ENCODE measurements around the gene COG7. TPM values are rescaled to one million over a fixed set of nuclear protein-coding genes. Genes with fewer than 3 reads are reported as not detected.
A peak's percentile ranks its signal among the peaks of the same experiment; 100 is the strongest.

The COG7 gene
- polyA plus RNA-seq, 1 donor from 2014 or later: 7.1 TPM

- Mint-ChIP-seq H3K27ac (peak overlapping the region in 1 of 3 donors; percentile 40), H3K9me3 (no peaks in the 10 kb centered on the region), H3K36me3 (peaks cover 3% of the 10 kb centered on the region), H3K4me1 (no peaks in the 10 kb centered on the region), H3K27me3 (peaks cover 9% of the 10 kb centered on the region), H3K4me3 (no peak overlapping the region)
These were observed 97.8 kb downstream of the COG7 start for GRCh38 chr16:23355106-23355670.

GRCh38 chr16:23354246-23354645, 98.7 kb downstream of the COG7 start:
- Mint-ChIP-seq H3K27ac (peak overlapping the region in 1 of 3 donors; percentile 40), H3K9me3 (no peaks in the 10 kb centered on the region), H3K4me1 (no peaks in the 10 kb centered on the region), H3K27me3 (peaks cover 5% of the 10 kb centered on the region), H3K4me3 (no peak overlapping the region), H3K36me3 (peaks cover 3% of the 10 kb centered on the region)

- no peak overlapping the region for H3K4me3 Mint-ChIP-seq
- H3K27me3 Mint-ChIP-seq: peaks cover 6% of the 10 kb centered on the region
- H3K4me1 Mint-ChIP-seq: no peaks in the 10 kb centered on the region
- no peak overlapping the region for H3K27ac Mint-ChIP-seq
- H3K9me3 Mint-ChIP-seq: no peaks in the 10 kb centered on the region
- peaks cover 3% of the 10 kb centered on the region for H3K36me3 Mint-ChIP-seq
These were observed 99.5 kb downstream of the COG7 start for GRCh38 chr16:23353440-23353839.

- Mint-ChIP-seq H3K36me3 (peaks cover 3% of the 10 kb centered on the region), H3K27ac (no peak overlapping the region), H3K9me3 (no peaks in the 10 kb centered on the region), H3K4me3 (no peak overlapping the region), H3K4me1 (no peaks in the 10 kb centered on the region), H3K27me3 (peaks cover 6% of the 10 kb centered on the region)
These were observed 101.6 kb downstream of the COG7 start for GRCh38 chr16:23351360-23351759.

GRCh38 chr16:23348579-23349469, 104.2 kb downstream of the COG7 start:
- no peaks in the 10 kb centered on the region for H3K9me3 Mint-ChIP-seq
- no peak overlapping the region for H3K4me3 Mint-ChIP-seq
- H3K27ac Mint-ChIP-seq: no peak overlapping the region
- H3K27me3 Mint-ChIP-seq: peaks cover 4% of the 10 kb centered on the region
- no peaks in the 10 kb centered on the region for H3K4me1 Mint-ChIP-seq
- H3K36me3 Mint-ChIP-seq: no peaks in the 10 kb centered on the region

- Mint-ChIP-seq H3K4me3 (no peak overlapping the region), H3K27me3 (peaks cover 1% of the 10 kb centered on the region), H3K4me1 (no peaks in the 10 kb centered on the region), H3K27ac (no peak overlapping the region), H3K36me3 (no peaks in the 10 kb centered on the region), H3K9me3 (no peaks in the 10 kb centered on the region)
These were observed 107.8 kb downstream of the COG7 start for GRCh38 chr16:23345237-23345636.

GRCh38 chr16:23343643-23344612, 109.1 kb downstream of the COG7 start:
- H3K36me3 Mint-ChIP-seq: no peaks in the 10 kb centered on the region
- H3K4me1 Mint-ChIP-seq: no peaks in the 10 kb centered on the region
- no peak overlapping the region for H3K4me3 Mint-ChIP-seq
- H3K27ac Mint-ChIP-seq: no peak overlapping the region
- no peaks in the 10 kb centered on the region for H3K9me3 Mint-ChIP-seq
- peaks cover under 1% of the 10 kb centered on the region for H3K27me3 Mint-ChIP-seq

GRCh38 chr16:23342083-23342640, 110.8 kb downstream of the COG7 start:
- Mint-ChIP-seq H3K36me3 (no peaks in the 10 kb centered on the region), H3K4me1 (no peaks in the 10 kb centered on the region), H3K27me3 (no peaks in the 10 kb centered on the region), H3K4me3 (peak overlapping the region in 1 of 4 donors; percentile 32), H3K27ac (no peak overlapping the region), H3K9me3 (peaks cover 0 to 2% (median 0%) of the 10 kb centered on the region in 3 donors)

GRCh38 chr16:23339787-23340186, 113.2 kb downstream of the COG7 start:
- Mint-ChIP-seq H3K4me3 (no peak overlapping the region), H3K27ac (peak overlapping the region in 1 of 3 donors; percentile 73), H3K4me1 (peaks cover 15 to 18% (median 17%) of the 10 kb centered on the region in 3 donors), H3K27me3 (no peaks in the 10 kb centered on the region), H3K36me3 (peaks cover 1% of the 10 kb centered on the region), H3K9me3 (peaks cover 0 to 2% (median 0%) of the 10 kb centered on the region in 3 donors)

Other genes with a start within 250 kb of the COG7 start
- gene SCNN1B, start 150.9 kb downstream of the COG7 start, polyA plus RNA-seq: 0.24 TPM
- gene GGA2, start 57.3 kb upstream of the COG7 start, polyA plus RNA-seq: 219 TPM
- gene EARS2, start 104.2 kb upstream of the COG7 start, polyA plus RNA-seq: 14.4 TPM
- 12.4 TPM for gene UBFD1, start 104.5 kb upstream of the COG7 start, polyA plus RNA-seq
- gene NDUFAB1, start 143.1 kb upstream of the COG7 start, polyA plus RNA-seq: 170 TPM
- gene PALB2, start 188.1 kb upstream of the COG7 start, polyA plus RNA-seq: 6.4 TPM
- 57.5 TPM for gene DCTN5, start 188.3 kb upstream of the COG7 start, polyA plus RNA-seq
- gene PLK1, start 225.7 kb upstream of the COG7 start, polyA plus RNA-seq: 0.53 TPM